ENCODE data around the gene ALX3. TPM values are rescaled to one million over a fixed set of nuclear protein-coding genes. Genes with fewer than 3 reads are reported as not detected.

Gene ALX3
- total RNA-seq, 1 donor from 2014 or later = not detected

- no peak for TF ChIP-seq CTCF (IDR thresholded peaks at IDR 0.05; ENCODE audit: borderline replicate concordance)
These were observed 58.2 kb downstream of the ALX3 start for GRCh38 chr1:110012100-110012780.

GRCh38 chr1:110011527-110012041 lies 58.9 kb downstream of the ALX3 start:
- Histone ChIP-seq H3K4me3 (no peak overlapping the region), H3K36me3 (peaks cover 77% of the 10 kb centered on the region), H3K9me3 (replicated peaks) (no peaks in the 10 kb centered on the region), H3K27ac (replicated peaks) (no peak overlapping the region), H3K4me1 (peaks cover 27% of the 10 kb centered on the region), H3K27me3 (ENCODE audit: low read depth) (no peaks in the 10 kb centered on the region)
- TF ChIP-seq CTCF (IDR thresholded peaks at IDR 0.05; ENCODE audit: borderline replicate concordance) = peak; percentile 64
- DNase-seq = no peak
- intact Hi-C loops (cut with micrococcal nuclease) = no loop called here

More at GRCh38 chr1:110012100-110012780, 58.2 kb downstream of the ALX3 start:
- Histone ChIP-seq H3K27ac (replicated peaks) (no peak overlapping the region), H3K9me3 (replicated peaks) (no peaks in the 10 kb centered on the region), H3K4me1 (peaks cover 20% of the 10 kb centered on the region), H3K4me3 (no peak overlapping the region), H3K36me3 (peaks cover 84% of the 10 kb centered on the region), H3K27me3 (ENCODE audit: low read depth) (no peaks in the 10 kb centered on the region)
- no peak for DNase-seq
- intact Hi-C loops (cut with micrococcal nuclease) = no loop called here

Other genes starting within 250 kb of the ALX3 start
- 13.9 TPM for gene CSF1, start 159.8 kb downstream of the ALX3 start, total RNA-seq
- 45.2 TPM for gene AHCYL1, start 85.9 kb downstream of the ALX3 start, total RNA-seq
- gene STRIP1, start 36.0 kb downstream of the ALX3 start, total RNA-seq = 18.1 TPM
- not detected for gene UBL4B, start 41.8 kb upstream of the ALX3 start, total RNA-seq
- gene SLC6A17, start 79.8 kb upstream of the ALX3 start, total RNA-seq = not detected
- 6.1 TPM for gene KCNC4, start 139.6 kb upstream of the ALX3 start, total RNA-seq